ENCODE results near the gene POU2AF1. TPM values are rescaled to one million over a fixed set of nuclear protein-coding genes. Genes with fewer than 3 reads are reported as not detected.
A peak's percentile ranks its signal among the peaks of the same experiment; 100 is the strongest.

POU2AF1 gene
- total RNA-seq, 4 donors from 2014 or later = 1.4 to 19.8 (median 2.9) TPM

DNA sequence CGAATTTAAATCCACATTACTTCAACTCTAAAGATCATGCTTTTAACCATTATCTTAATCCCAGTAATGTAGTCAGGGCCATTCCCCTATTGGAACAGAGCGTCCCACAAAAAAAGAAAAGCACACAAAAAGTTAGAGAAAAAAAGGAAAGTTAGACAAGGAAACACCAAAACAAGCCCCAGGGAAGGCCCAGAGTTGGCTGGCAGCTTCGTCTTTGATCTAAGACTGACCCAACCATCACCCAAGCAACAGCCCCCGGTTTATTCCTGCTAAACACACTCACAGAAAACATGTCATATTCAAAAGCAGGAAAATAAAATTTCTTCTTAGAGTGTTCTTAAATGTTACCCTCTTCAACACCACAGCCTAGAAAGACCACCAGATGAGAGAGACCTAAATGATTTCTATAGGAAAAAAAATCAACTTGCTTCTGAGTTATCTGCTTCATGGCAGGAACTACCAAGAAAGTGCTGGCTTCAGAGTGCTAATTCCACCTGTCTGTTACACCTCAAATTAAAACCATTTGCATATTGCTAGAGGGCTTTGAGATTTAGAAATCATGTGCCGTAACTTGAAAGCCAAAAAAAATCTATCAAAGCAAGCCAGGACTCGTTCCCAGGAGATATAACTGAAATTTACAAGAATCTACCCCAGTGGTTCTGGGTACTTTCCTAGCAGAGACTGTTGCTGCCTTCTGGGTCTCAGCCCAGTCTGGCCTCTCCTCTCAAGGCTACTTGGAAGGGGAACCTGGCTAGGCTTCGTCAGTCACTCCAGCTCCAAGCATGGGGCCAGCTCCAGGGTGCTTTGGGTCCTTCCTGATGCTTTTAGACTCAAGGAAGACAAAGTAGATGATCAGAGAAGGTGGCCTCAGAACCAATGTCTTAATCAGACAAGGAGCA is 49.5 kb downstream of the POU2AF1 start:
- in situ Hi-C loops (cut with MboI; ENCODE audit: low pct_ligation_motif_present in 1 of 4, low pct_unique_long_range_greater_than_20kb in 1 of 4, low sequenced_read_pairs in 3 of 4) = no loop called here
- peaks cover 0 to 18% (median 8%) of the 10 kb centered on the region in 4 donors for H3K4me1 ChIP-seq
- TF ChIP-seq, protein P1, sequence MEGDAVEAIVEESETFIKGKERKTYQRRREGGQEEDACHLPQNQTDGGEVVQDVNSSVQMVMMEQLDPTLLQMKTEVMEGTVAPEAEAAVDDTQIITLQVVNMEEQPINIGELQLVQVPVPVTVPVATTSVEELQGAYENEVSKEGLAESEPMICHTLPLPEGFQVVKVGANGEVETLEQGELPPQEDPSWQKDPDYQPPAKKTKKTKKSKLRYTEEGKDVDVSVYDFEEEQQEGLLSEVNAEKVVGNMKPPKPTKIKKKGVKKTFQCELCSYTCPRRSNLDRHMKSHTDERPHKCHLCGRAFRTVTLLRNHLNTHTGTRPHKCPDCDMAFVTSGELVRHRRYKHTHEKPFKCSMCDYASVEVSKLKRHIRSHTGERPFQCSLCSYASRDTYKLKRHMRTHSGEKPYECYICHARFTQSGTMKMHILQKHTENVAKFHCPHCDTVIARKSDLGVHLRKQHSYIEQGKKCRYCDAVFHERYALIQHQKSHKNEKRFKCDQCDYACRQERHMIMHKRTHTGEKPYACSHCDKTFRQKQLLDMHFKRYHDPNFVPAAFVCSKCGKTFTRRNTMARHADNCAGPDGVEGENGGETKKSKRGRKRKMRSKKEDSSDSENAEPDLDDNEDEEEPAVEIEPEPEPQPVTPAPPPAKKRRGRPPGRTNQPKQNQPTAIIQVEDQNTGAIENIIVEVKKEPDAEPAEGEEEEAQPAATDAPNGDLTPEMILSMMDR (IDR thresholded peaks at IDR 0.05) = no peak
- TF ChIP-seq POLR2A (IDR thresholded peaks at IDR 0.05) (no peak), POLR2AphosphoS5 (IDR thresholded peaks at IDR 0.05) (no peak), EP300 (IDR thresholded peaks at IDR 0.05; ENCODE audit: low read depth) (no peak)
- no peaks in the 10 kb centered on the region for H3K9me3 ChIP-seq
- no peaks in the 10 kb centered on the region for H3K36me3 ChIP-seq
- intact Hi-C loops (cut with DNase I; ENCODE audit: low total_unique reads) = no loop called here
- DNase-seq = no peak
- no peak overlapping the region for H3K4me3 ChIP-seq
- no peaks in the 10 kb centered on the region for H3K27me3 ChIP-seq
- peak overlapping the region in 2 of 4 donors; percentile 1 to 8 for H3K27ac ChIP-seq
- WGBS, 2 donors (ENCODE audit: low coverage in 1 of 2) = 86 to 92% methylated on average over 5 to 7 of the region's 7 CpGs

DNA sequence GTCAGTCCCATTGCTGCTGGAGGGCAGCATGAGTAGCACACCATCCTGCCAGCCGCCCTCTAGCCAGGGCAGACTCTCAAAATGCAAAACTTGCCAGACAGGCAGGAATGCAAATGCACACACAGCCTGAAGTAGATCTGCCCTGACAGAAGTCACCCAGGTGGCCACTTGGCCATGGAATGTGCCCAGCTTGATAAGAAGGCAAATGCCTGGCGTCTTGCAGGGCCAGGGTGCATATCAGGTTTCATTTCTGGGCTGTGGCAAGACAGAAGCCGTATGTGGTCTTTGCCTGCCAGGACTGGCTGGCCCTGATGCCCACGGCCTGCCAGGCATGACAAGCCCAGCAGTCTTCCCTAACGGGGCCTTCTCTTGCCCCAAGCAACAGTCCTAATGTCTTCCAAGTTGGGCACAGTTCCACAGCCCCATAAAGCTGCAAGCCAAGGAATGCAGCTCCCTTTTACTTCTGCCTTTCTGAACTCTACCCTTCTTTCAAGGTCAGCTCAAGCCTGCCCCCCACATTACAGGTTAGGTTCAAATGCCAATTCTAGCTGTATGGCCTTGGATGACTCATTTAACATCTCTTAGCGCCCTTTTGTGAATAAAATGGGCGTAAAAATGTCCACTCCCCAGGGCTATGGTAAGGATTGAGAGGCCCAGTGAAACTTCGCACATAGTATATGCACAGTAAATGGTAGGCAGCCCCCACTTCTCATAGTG is 51.0 kb downstream of the POU2AF1 start:
- no peak overlapping the region for H3K4me3 ChIP-seq
- H3K9me3 ChIP-seq = no peaks in the 10 kb centered on the region
- 75 to 82% methylated on average over 4 to 8 of the region's 8 CpGs for WGBS, 2 donors (ENCODE audit: low coverage in 1 of 2)
- no peaks in the 10 kb centered on the region for H3K36me3 ChIP-seq
- intact Hi-C loops (cut with DNase I; ENCODE audit: low total_unique reads) (no loop called here), in situ Hi-C loops (cut with MboI; ENCODE audit: low pct_ligation_motif_present in 1 of 4, low pct_unique_long_range_greater_than_20kb in 1 of 4, low sequenced_read_pairs in 3 of 4) (no loop called here)
- peaks cover 0 to 15% (median 3%) of the 10 kb centered on the region in 4 donors for H3K4me1 ChIP-seq
- H3K27ac ChIP-seq = peak overlapping the region in 2 of 4 donors; percentile 0 to 9
- no peaks in the 10 kb centered on the region for H3K27me3 ChIP-seq
- TF ChIP-seq POLR2A (IDR thresholded peaks at IDR 0.05) (no peak), POLR2AphosphoS5 (IDR thresholded peaks at IDR 0.05) (no peak), EP300 (IDR thresholded peaks at IDR 0.05; ENCODE audit: low read depth) (no peak)
- TF ChIP-seq, protein P1 (IDR thresholded peaks at IDR 0.05) = no peak
- no peak for DNase-seq

DNA sequence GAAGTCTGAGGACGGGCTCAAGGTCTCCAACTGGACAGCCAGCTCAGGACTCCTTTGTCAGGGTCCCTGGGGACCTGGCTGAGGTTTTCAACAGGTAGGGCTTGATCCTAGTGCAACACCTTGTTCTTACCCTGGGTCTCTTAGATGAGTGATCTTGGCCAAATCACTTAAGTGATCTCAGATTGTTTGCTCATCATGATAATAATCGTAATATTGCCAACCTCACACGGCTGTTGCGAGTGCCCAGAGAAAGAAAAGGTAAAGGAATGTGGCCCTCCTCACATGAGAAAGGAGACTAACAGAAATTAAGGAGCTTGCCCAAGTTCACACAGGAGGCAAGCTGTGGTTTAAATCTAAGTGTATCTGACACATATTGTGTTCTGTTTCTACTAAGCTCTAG is 52.3 kb downstream of the POU2AF1 start:
- 55 to 65% methylated on average over 3 to 4 of the region's 4 CpGs for WGBS, 2 donors (ENCODE audit: low coverage in 1 of 2)

GRCh38 chr11:111325259-111325658 is 53.8 kb downstream of the POU2AF1 start:
- no peak for DNase-seq
- intact Hi-C loops (cut with DNase I; ENCODE audit: low total_unique reads) (no loop called here), in situ Hi-C loops (cut with MboI; ENCODE audit: low pct_ligation_motif_present in 1 of 4, low pct_unique_long_range_greater_than_20kb in 1 of 4, low sequenced_read_pairs in 3 of 4) (no loop called here)
- TF ChIP-seq EP300 (IDR thresholded peaks at IDR 0.05; ENCODE audit: low read depth) (no peak), POLR2AphosphoS5 (IDR thresholded peaks at IDR 0.05) (no peak), POLR2A (IDR thresholded peaks at IDR 0.05) (no peak)
- TF ChIP-seq, protein P1 (IDR thresholded peaks at IDR 0.05) = no peak
- Histone ChIP-seq H3K4me1 (peaks cover 0 to 13% (median 0%) of the 10 kb centered on the region in 4 donors), H3K4me3 (no peak overlapping the region), H3K9me3 (no peaks in the 10 kb centered on the region), H3K36me3 (no peaks in the 10 kb centered on the region), H3K27ac (no peak overlapping the region), H3K27me3 (no peaks in the 10 kb centered on the region)
- WGBS, 2 donors (ENCODE audit: low coverage in 1 of 2) = 96% methylated on average over 4 to 5 of the region's 5 CpGs

More for the DNA sequence above, 52.3 kb downstream of the POU2AF1 start:
- DNase-seq = no peak
- no peaks in the 10 kb centered on the region for H3K9me3 ChIP-seq
- H3K36me3 ChIP-seq = no peaks in the 10 kb centered on the region
- no peak overlapping the region for H3K4me3 ChIP-seq
- intact Hi-C loops (cut with DNase I; ENCODE audit: low total_unique reads) = no loop called here
- in situ Hi-C loops (cut with MboI; ENCODE audit: low pct_ligation_motif_present in 1 of 4, low pct_unique_long_range_greater_than_20kb in 1 of 4, low sequenced_read_pairs in 3 of 4) = no loop called here
- peaks cover 0 to 15% (median 3%) of the 10 kb centered on the region in 4 donors for H3K4me1 ChIP-seq
- no peak for TF ChIP-seq POLR2AphosphoS5 (IDR thresholded peaks at IDR 0.05)
- H3K27ac ChIP-seq = no peak overlapping the region
- no peaks in the 10 kb centered on the region for H3K27me3 ChIP-seq
